H1 (cell line): ENCODE measurements around the gene RBM6. TPM values are rescaled to one million over a fixed set of nuclear protein-coding genes. Genes with fewer than 3 reads are reported as not detected.

ENCODE experiments used
- CTCF ChIA-PET: fragments of 300-600 bp; sonication (Branson Sonifier 250); formaldehyde crosslinking; loops from one replicate; lab custom pipeline; 2021; ENCODE audit not compliant: partially characterized antibody; lab: Charles Lee
- POLR2A ChIA-PET: fragments of 300-600 bp; sonication (Branson Sonifier 250); formaldehyde crosslinking; loops from one replicate; lab custom pipeline; 2021; ENCODE audit warnings: inconsistent platforms; ENCODE audit not compliant: partially characterized antibody; lab: Charles Lee
- DNase-seq, 2 experiments: peaks; one replicate each; pipeline versions ENCODE4 v3.0.0 to v3.0.0-alpha.2; 2010 to 2022; ENCODE audit warnings: low spot score in 2 of 2, low read depth in 1 of 2, mixed read lengths in 1 of 2
- FAIRE-seq: peaks from 2 replicates; lab custom pipeline; 2011; peaks lifted over from hg19 to GRCh38; lab: Jason Lieb, UNC
- H2AFZ ChIP-seq: 2 replicates; pipeline ENCODE4 v1.8.1; 2012; ENCODE audit warnings: low read length, inconsistent platforms
- H2AK5ac ChIP-seq: 2 replicates; pipeline ENCODE4 v1.6.1; 2013; ENCODE audit warnings: low read depth, low read length
- H2BK120ac ChIP-seq: replicated peaks from 2 replicates; pipeline ENCODE3; 2013; ENCODE audit warnings: low read depth, low read length, inconsistent platforms
- H2BK12ac ChIP-seq: 2 replicates; pipeline ENCODE4 v1.6.1; 2013; ENCODE audit warnings: low read depth, low read length
- H2BK15ac ChIP-seq: 2 replicates; pipeline ENCODE4 v1.6.1; 2013; ENCODE audit warnings: low read length
- H2BK20ac ChIP-seq: 2 replicates; pipeline ENCODE4 v1.6.1; 2013; ENCODE audit warnings: low read length
- H2BK5ac ChIP-seq: 2 replicates; pipeline ENCODE4 v1.6.1; 2013; ENCODE audit warnings: low read depth, low read length
- H3K14ac ChIP-seq: 2 replicates; pipeline ENCODE4 v1.6.1; 2013; ENCODE audit warnings: inconsistent platforms; ENCODE audit not compliant: insufficient read length
- H3K18ac ChIP-seq: 2 replicates; pipeline ENCODE4 v1.6.1; 2013; ENCODE audit warnings: low read length; ENCODE audit errors: extremely low read depth
- H3K23ac ChIP-seq: 2 replicates; pipeline ENCODE4 v1.6.1; 2013; ENCODE audit warnings: inconsistent platforms; ENCODE audit not compliant: insufficient read length
- H3K23me2 ChIP-seq: 2 replicates; pipeline ENCODE4 v1.6.1; 2013; ENCODE audit warnings: low read depth, low read length
- H3K27ac ChIP-seq: 2 replicates; pipeline ENCODE4 v1.6.1; 2011; ENCODE audit warnings: low read depth, low read length, inconsistent platforms
- H3K27me3 ChIP-seq, 4 experiments: replicated peaks in 1 of 4; 1 replicate in 1 of 4; 2 replicates in 3 of 4; pipeline versions ENCODE4 v1.6.1 to v1.8.1; 2011 to 2013; ENCODE audit warnings: low read length in 3 of 4, mild to moderate bottlenecking in 3 of 4, inconsistent platforms in 2 of 4, mixed read lengths in 2 of 4, moderate library complexity in 1 of 4; ENCODE audit not compliant: control insufficient read depth in 3 of 4, insufficient read depth in 3 of 4; ENCODE audit errors: extremely low read depth in 1 of 4
- H3K36me3 ChIP-seq, 4 experiments: 2 replicates each; pipeline versions ENCODE4 v1.6.1 to v1.8.1; 2011 to 2013; ENCODE audit warnings: mild to moderate bottlenecking in 4 of 4, low read length in 3 of 4, moderate library complexity in 2 of 4, control low read depth in 1 of 4, inconsistent platforms in 1 of 4; ENCODE audit not compliant: insufficient read depth in 4 of 4, control insufficient read depth in 2 of 4
- H3K4ac ChIP-seq: replicated peaks from 2 replicates; pipeline ENCODE3; 2013; ENCODE audit warnings: low read length, low read depth, mixed read lengths, inconsistent platforms; ENCODE audit not compliant: insufficient read length
- H3K4me1 ChIP-seq, 4 experiments: replicated peaks in 1 of 4; 1 replicate in 1 of 4; 2 replicates in 3 of 4; pipeline versions ENCODE4 v1.6.1 to v1.8.1; 2011 to 2013; ENCODE audit warnings: low read length in 3 of 4, inconsistent platforms in 2 of 4, mixed read lengths in 1 of 4; ENCODE audit not compliant: insufficient read depth in 4 of 4, control insufficient read depth in 3 of 4
- H3K4me2 ChIP-seq, 2 experiments: 2 replicates each; pipeline versions ENCODE4 v1.6.1 to v1.8.1; 2011 to 2013; ENCODE audit warnings: low read depth in 2 of 2, low read length in 2 of 2, control low read depth in 1 of 2, inconsistent platforms in 1 of 2, mild to moderate bottlenecking in 1 of 2; ENCODE audit not compliant: insufficient read depth in 1 of 2
- H3K4me3 ChIP-seq, 4 experiments: fragments of 200-600, 300-600 bp in 1 of 4; sonication (generic), shearing (Covaris generic), sonication (Bioruptor Twin) in 1 of 4; 2 replicates each; pipeline versions ENCODE4 v1.5.1 to v1.8.1; 2011 to 2016; ENCODE audit warnings: low read length in 4 of 4, low read depth in 3 of 4, control low read depth in 2 of 4, inconsistent platforms in 2 of 4, mild to moderate bottlenecking in 2 of 4, mixed read lengths in 1 of 4, moderate library complexity in 1 of 4; ENCODE audit not compliant: insufficient read depth in 2 of 4; ENCODE audit errors: extremely low read depth in 1 of 4
- H3K56ac ChIP-seq: replicated peaks from 2 replicates; pipeline ENCODE3; 2013; ENCODE audit warnings: low read depth, mild to moderate bottlenecking, mixed read lengths, low read length, inconsistent platforms; ENCODE audit not compliant: insufficient read length
- H3K79me1 ChIP-seq: 2 replicates; pipeline ENCODE4 v1.6.1; 2013; ENCODE audit warnings: low read depth, low read length, control low read depth
- H3K79me2 ChIP-seq, 2 experiments: 2 replicates each; pipeline versions ENCODE4 v1.6.1 to v1.8.1; 2012 to 2013; ENCODE audit warnings: low read length in 2 of 2, mild to moderate bottlenecking in 2 of 2, inconsistent platforms in 1 of 2; ENCODE audit not compliant: insufficient read depth in 2 of 2, control insufficient read depth in 1 of 2
- H3K9ac ChIP-seq, 4 experiments: replicated peaks in 1 of 4; 1 replicate in 1 of 4; 2 replicates in 3 of 4; pipeline versions ENCODE4 v1.6.1 to v1.8.1; 2011 to 2013; ENCODE audit warnings: low read depth in 3 of 4, low read length in 3 of 4, control low read depth in 2 of 4, mild to moderate bottlenecking in 2 of 4, moderate library complexity in 2 of 4, inconsistent platforms in 1 of 4; ENCODE audit errors: extremely low read depth in 1 of 4
- H3K9me3 ChIP-seq, 2 experiments: 2 replicates each; pipeline versions ENCODE4 v1.6.1 to v1.8.1; 2012 to 2013; ENCODE audit warnings: mild to moderate bottlenecking in 2 of 2, moderate library complexity in 2 of 2, control low read depth in 1 of 2, inconsistent platforms in 1 of 2, low read depth in 1 of 2, low read length in 1 of 2, mixed read lengths in 1 of 2; ENCODE audit not compliant: insufficient read depth in 2 of 2
- H4K20me1 ChIP-seq, 2 experiments: replicated peaks in 1 of 2; 2 replicates each; pipeline versions ENCODE3 to v1.8.1; 2011 to 2013; ENCODE audit warnings: inconsistent platforms in 2 of 2, low read length in 2 of 2, mild to moderate bottlenecking in 1 of 2; ENCODE audit not compliant: insufficient read depth in 2 of 2, control insufficient read depth in 1 of 2
- H4K5ac ChIP-seq: 2 replicates; pipeline ENCODE4 v1.6.1; 2013; ENCODE audit warnings: low read length, low read depth, mixed read lengths, inconsistent platforms; ENCODE audit not compliant: insufficient read length
- H4K8ac ChIP-seq: 2 replicates; pipeline ENCODE4 v1.8.0; 2013; ENCODE audit warnings: mild to moderate bottlenecking, moderate library complexity, low read length, inconsistent platforms; ENCODE audit not compliant: insufficient read depth; ENCODE audit errors: extremely low read depth
- H4K91ac ChIP-seq: replicated peaks from 2 replicates; pipeline ENCODE3; 2013; ENCODE audit warnings: low read length, mixed read lengths, inconsistent platforms; ENCODE audit not compliant: insufficient read length
- RAD21 ChIP-seq, 2 experiments: IDR thresholded peaks in 1 of 2; conservative IDR thresholded peaks in 1 of 2; 2 replicates each; pipeline ENCODE4 v1.6.1; 2011; ENCODE audit warnings: low read depth in 2 of 2, low read length in 2 of 2, improper control_type of control experiment in 1 of 2, inconsistent platforms in 1 of 2, mild to moderate bottlenecking in 1 of 2, moderate library complexity in 1 of 2
- WGBS, 2 experiments: shearing (Covaris generic) in 1 of 2; methylation state at CpG; one replicate each; pipeline versions ENCODE4 v1.1.6 to v1.1.7; 2013 to 2015; ENCODE audit warnings: low lambda C conversion rate in 2 of 2, mixed read lengths in 2 of 2, inconsistent platforms in 1 of 2, low coverage in 1 of 2, missing lambda C conversion rate in 1 of 2; ENCODE audit not compliant: insufficient replicate concordance in 2 of 2, insufficient coverage in 1 of 2, insufficient read length in 1 of 2; ENCODE audit errors: extremely low coverage in 1 of 2, missing lambda C conversion rate in 1 of 2; 5-methylcytosine and 5-hydroxymethylcytosine counted together
- polyA plus RNA-seq, 7 experiments: library from polyadenylated mRNA; depleted of rRNA in 3 of 7; stranded (reverse) in 5 of 7; unstranded in 2 of 7; fragments of >200 nt in 5 of 7; fragments of 200-250 nt in 2 of 7; gene quantifications; 1 replicate in 5 of 7; 2 replicates in 1 of 7; 4 replicates in 1 of 7; pipeline versions ENCODE4 v1.2.1 to v1.2.3, GENCODE V29; 2011 to 2013; ENCODE audit warnings: missing spikeins in 2 of 7, mixed read lengths in 2 of 7
- total RNA-seq: library from RNA; stranded (reverse); fragmentation: NEBNext Ultra II Directional; extraction: Animal tissue kit (Norgen Biotek cat#: 25700); gene quantifications from 2 replicates; pipeline ENCODE4 v1.2.1, GENCODE V29; 2021

RBM6 gene
- total and polyA plus RNA-seq, 2 of the 8 experiments (the other 6 are each of a cell fraction or from before 2014, with no cell fraction given), result 30.6 to 80.1 TPM

DNA sequence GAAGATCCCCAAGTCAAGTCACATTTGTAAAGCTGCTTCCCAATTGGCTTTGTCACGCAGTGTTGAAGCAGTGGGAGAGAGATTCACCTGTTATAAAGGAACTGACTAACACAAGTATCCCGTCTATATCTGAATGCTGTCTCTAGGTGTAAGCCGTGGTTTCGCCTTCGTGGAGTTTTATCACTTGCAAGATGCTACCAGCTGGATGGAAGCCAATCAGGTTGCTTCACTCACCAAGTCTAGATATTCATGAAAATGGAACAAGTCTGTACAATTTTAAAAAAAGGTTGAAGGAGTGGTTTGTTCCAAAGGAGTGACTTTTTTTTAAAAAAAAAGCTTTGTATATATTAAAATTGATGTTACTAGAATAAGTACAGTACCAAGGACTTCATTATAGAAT, 160.4 kb downstream of the RBM6 start:
- TF ChIP-seq RAD21 (IDR thresholded peaks at IDR 0.05 in 1 of 2, conservative IDR thresholded peaks at IDR 0.05 in 1 of 2; ENCODE audit: low read depth in 2 of 2, low read length in 2 of 2), result no peak
- Histone ChIP-seq H3K27ac (no peak overlapping the region), H2BK20ac (no peak overlapping the region), H3K79me1 (no peaks in the 10 kb centered on the region), H3K4me3 (no peak overlapping the region), H4K20me1 (peaks cover 0 to 6% of the 10 kb centered on the region in 2 experiments), H3K27me3 (no peaks in the 10 kb centered on the region), H3K4me1 (no peaks in the 10 kb centered on the region), H3K4ac (no peak overlapping the region), H3K4me2 (no peak overlapping the region), H3K23ac (peak overlapping the region; percentile 10), H2BK5ac (no peak overlapping the region), H3K23me2 (no peaks in the 10 kb centered on the region; the same call in 1 of the 2 replicates), H2AFZ (no peak overlapping the region), H4K91ac (no peak overlapping the region), H3K79me2 (no peaks in the 10 kb centered on the region), H3K9ac (no peak overlapping the region), H2BK12ac (no peak overlapping the region), H2BK120ac (no peak overlapping the region), H3K14ac (no peak overlapping the region), H3K9me3 (no peaks in the 10 kb centered on the region), H3K18ac (no peak overlapping the region), H4K5ac (no peak overlapping the region), H2BK15ac (no peak overlapping the region), H3K36me3 (peaks cover 50 to 95% (median 79%) of the 10 kb centered on the region in 4 experiments), H3K56ac (no peak overlapping the region), H2AK5ac (no peak overlapping the region), H4K8ac (peak overlapping the region; percentile 88; the same call in 1 of the 2 replicates)
- DNase-seq (no peak), FAIRE-seq (no peak)
- ChIA-PET CTCF (interaction anchor here (0.6 to 1.9 kb wide), 8 partner anchors 11 to 182 kb away, joined by 3 to 6 read pairs (median 4); partner anchors contain the start of gene RBM5), POLR2A (interaction anchor here (0.6 to 1.2 kb wide), 7 partner anchors 9 to 1076 kb away, joined by 3 to 4 read pairs (median 3); partner anchors contain the start of gene RBM5)
- WGBS, 2 experiments, result 95% methylated on average over 5 of the region's 5 CpGs; no CpG with 5 or more reads in 1 of the 2 experiments
